HepG2 (cell line): ENCODE measurements around the gene UBFD1. TPM values are rescaled to one million over a fixed set of nuclear protein-coding genes. Genes with fewer than 3 reads are reported as not detected.
"Not testable (repeated sequence)": the region's sequence is repeated elsewhere in the genome, so short reads cannot be mapped to it uniquely, and the experiment has no call there.

Source experiments
- ATAC-seq: fragments of 200-7000 bp; cut with Tn5 transposase; 3 replicates; pipeline ENCODE4 v1.9.1; 2020; ENCODE audit warnings: mild to moderate bottlenecking, moderate library complexity
- BruUV-seq: library from RNA; stranded (reverse); fragments of 400-500 nt; replicated peaks from 2 replicates; lab custom pipeline; 2021; lab: Mats Ljungman, UMichigan
- CTCF ChIA-PET: fragments of 300-600 bp; formaldehyde crosslinking; extraction: SDS; loops from one replicate; lab custom pipeline; 2021; ENCODE audit warnings: low total read pairs, inconsistent platforms, low intra/inter-chr PET ratio; lab: Yijun Ruan, JAX
- POLR2A ChIA-PET: fragments of 350-600 bp; sonication (Branson Sonifier 250); formaldehyde crosslinking; loops from one replicate; lab custom pipeline; 2020; ENCODE audit warnings: antibody characterized with exemption, inconsistent platforms; lab: Yijun Ruan, JAX
- DNase-seq: peaks from one replicate; pipeline ENCODE4 v3.0.0-alpha.2; 2015; ENCODE audit warnings: low spot score
- FAIRE-seq: peaks from 3 replicates; lab custom pipeline; 2011; peaks lifted over from hg19 to GRCh38; lab: Jason Lieb, UNC
- H2AFZ ChIP-seq: one replicate; pipeline ENCODE4 v1.6.1; 2011; ENCODE audit warnings: low read length, inconsistent platforms
- H3K27ac ChIP-seq: fragments of 300-600 bp; 3 replicates; pipeline ENCODE4 v1.8.0; 2011; ENCODE audit warnings: mixed run types, mild to moderate bottlenecking, mixed read lengths, low read length, inconsistent platforms; ENCODE audit not compliant: insufficient read depth; ENCODE audit errors: extremely low read length
- H3K27me3 ChIP-seq, 2 experiments: fragments of 200-600 bp in 1 of 2; 2 replicates in 1 of 2; 3 replicates in 1 of 2; pipeline versions ENCODE4 v1.6.0 to v1.8.0; 2011; ENCODE audit warnings: low read length in 2 of 2, mild to moderate bottlenecking in 2 of 2, moderate library complexity in 2 of 2, inconsistent platforms in 1 of 2; ENCODE audit not compliant: insufficient read depth in 2 of 2, control insufficient read depth in 1 of 2
- H3K36me3 ChIP-seq, 2 experiments: fragments of 200-600 bp in 1 of 2; replicated peaks in 1 of 2; 2 replicates in 1 of 2; 3 replicates in 1 of 2; pipeline versions ENCODE4 v1.5.1 to v1.8.0; 2011; ENCODE audit warnings: low read length in 2 of 2, inconsistent platforms in 1 of 2; ENCODE audit not compliant: insufficient read depth in 2 of 2, control insufficient read depth in 1 of 2
- H3K4me1 ChIP-seq: 2 replicates; pipeline ENCODE4 v1.5.1; 2012; ENCODE audit warnings: low read length, inconsistent platforms; ENCODE audit not compliant: insufficient read depth
- H3K4me2 ChIP-seq: 2 replicates; pipeline ENCODE4 v1.6.0; 2011; ENCODE audit warnings: low read depth, low read length, inconsistent platforms
- H3K4me3 ChIP-seq, 3 experiments: fragments of 200-600 bp in 1 of 3; sonication (generic), shearing (Covaris generic) in 1 of 3; replicated peaks in 1 of 3; 2 replicates each; pipeline ENCODE4 v1.5.1; 2011 to 2016; ENCODE audit warnings: low read length in 3 of 3, inconsistent platforms in 2 of 3, low read depth in 2 of 3, mild to moderate bottlenecking in 2 of 3, control low read depth in 1 of 3, mixed read lengths in 1 of 3; ENCODE audit not compliant: insufficient read depth in 1 of 3
- H3K79me2 ChIP-seq: one replicate; pipeline ENCODE4 v1.6.1; 2011; ENCODE audit warnings: low read length, inconsistent platforms; ENCODE audit not compliant: insufficient read depth
- H3K9ac ChIP-seq: 2 replicates; pipeline ENCODE4 v1.6.0; 2011; ENCODE audit warnings: mild to moderate bottlenecking, low read depth, low read length, inconsistent platforms; ENCODE audit not compliant: insufficient read depth
- H3K9me3 ChIP-seq: 2 replicates; pipeline ENCODE4 v1.5.1; 2012; ENCODE audit warnings: mild to moderate bottlenecking, low read length
- H4K20me1 ChIP-seq: 2 replicates; pipeline ENCODE4 v1.6.0; 2011; ENCODE audit warnings: inconsistent platforms, mild to moderate bottlenecking, low read length, moderate library complexity; ENCODE audit not compliant: insufficient read depth
- AHR ChIP-seq: IDR thresholded peaks from 2 replicates; pipeline ENCODE4 v1.6.1; 2018; ENCODE audit warnings: missing genetic modification reagents, missing compliant biosample characterization
- FOXA1 ChIP-seq, 2 experiments: fragments of 450-650 bp in 1 of 2; sonication (generic) in 1 of 2; formaldehyde crosslinking in 1 of 2; IDR thresholded peaks; 2 replicates each; pipeline versions ENCODE4 v1.4.0 to v1.6.1; 2016 to 2020; ENCODE audit warnings: missing genetic modification reagents in 1 of 2
- FOXC1 ChIP-seq: sonication (generic); formaldehyde crosslinking; IDR thresholded peaks from 2 replicates; pipeline ENCODE4 v1.8.0; 2022; ENCODE audit warnings: mild to moderate bottlenecking, missing genetic modification reagents, borderline replicate concordance
- MAFG ChIP-seq: sonication (generic); formaldehyde crosslinking; IDR thresholded peaks from 2 replicates; pipeline ENCODE4 v1.5.1; 2020; ENCODE audit warnings: mild to moderate bottlenecking, missing genetic modification reagents
- SATB2 ChIP-seq: sonication (generic); formaldehyde crosslinking; IDR thresholded peaks from 2 replicates; pipeline ENCODE4 v1.5.0; 2020; ENCODE audit warnings: missing genetic modification reagents
- ZNF121 ChIP-seq: sonication (generic); formaldehyde crosslinking; IDR thresholded peaks from 2 replicates; pipeline ENCODE4 v1.5.0; 2020; ENCODE audit warnings: mild to moderate bottlenecking, missing genetic modification reagents
- ZNF232 ChIP-seq: sonication (generic); formaldehyde crosslinking; IDR thresholded peaks from 2 replicates; pipeline ENCODE4 v1.4.0; 2020; ENCODE audit warnings: missing genetic modification reagents, borderline replicate concordance
- ZNF451 ChIP-seq: sonication (generic); formaldehyde crosslinking; IDR thresholded peaks from 2 replicates; pipeline ENCODE4 v1.5.0; 2020; ENCODE audit warnings: mild to moderate bottlenecking, missing genetic modification reagents
- ZNF563 ChIP-seq: sonication (generic); formaldehyde crosslinking; IDR thresholded peaks from 2 replicates; pipeline ENCODE4 v1.8.0; 2022; ENCODE audit warnings: mild to moderate bottlenecking, moderate library complexity, missing genetic modification reagents
- ZNF709 ChIP-seq: sonication (generic); formaldehyde crosslinking; IDR thresholded peaks from 2 replicates; pipeline ENCODE4 v1.5.0; 2020; ENCODE audit warnings: mild to moderate bottlenecking, missing genetic modification reagents
- WGBS: methylation state at CpG from one replicate; pipeline ENCODE4 v1.1.6; 2017; ENCODE audit warnings: low lambda C conversion rate; 5-methylcytosine and 5-hydroxymethylcytosine counted together
- in situ Hi-C: cut with HindIII; loops from 2 replicates; pipeline ENCODE4 v1.10.0; 2017; ENCODE audit warnings: low pct_unique_long_range_greater_than_20kb; ENCODE audit not compliant: extremely low pct_ligation_motif_present
- intact Hi-C: fragments of 100-400 bp; cut with micrococcal nuclease; formaldehyde crosslinking; loops from one replicate; pipeline ENCODE4 v1.10.0; 2022; ENCODE audit not compliant: unreplicated experiment
- polyA plus RNA-seq, 8 experiments: library from polyadenylated mRNA; depleted of rRNA in 3 of 8; stranded (reverse) in 7 of 8; unstranded in 1 of 8; fragments of >200 nt; fragmentation: Illumina TruSeq in 4 of 8; extraction: Trizol in 4 of 8; gene quantifications; 2 replicates each; pipeline versions ENCODE4 v1.2.1 to v1.2.3, GENCODE V29; 2011 to 2016; ENCODE audit warnings: low read depth in 4 of 8, missing spikeins in 1 of 8, mixed read lengths in 1 of 8; ENCODE audit not compliant: insufficient read depth in 1 of 8
- total RNA-seq, 5 experiments: library from RNA; depleted of rRNA; stranded (reverse); fragments of >200 nt; fragmentation: Illumina TruSeq; extraction: Trizol; gene quantifications; 2 replicates each; pipeline ENCODE4 v1.2.3, GENCODE V29; 2016; ENCODE audit warnings: low read depth in 1 of 5
- TF ChIP-seq, protein P1 (sequence below): sonication (generic); formaldehyde crosslinking; IDR thresholded peaks from 2 replicates; pipeline ENCODE4 v1.5.1; 2020; ENCODE audit warnings: missing genetic modification reagents, mild to moderate bottlenecking, borderline replicate concordance
- TF ChIP-seq, protein P2 (sequence below): sonication (generic); formaldehyde crosslinking; IDR thresholded peaks from 2 replicates; pipeline ENCODE4 v1.4.0; 2020; ENCODE audit warnings: missing genetic modification reagents

The UBFD1 gene
- total and polyA plus RNA-seq, 2 of the 13 experiments (the other 11 are each of a cell fraction or from before 2014, with no cell fraction given) = 100 to 111 TPM

DNA sequence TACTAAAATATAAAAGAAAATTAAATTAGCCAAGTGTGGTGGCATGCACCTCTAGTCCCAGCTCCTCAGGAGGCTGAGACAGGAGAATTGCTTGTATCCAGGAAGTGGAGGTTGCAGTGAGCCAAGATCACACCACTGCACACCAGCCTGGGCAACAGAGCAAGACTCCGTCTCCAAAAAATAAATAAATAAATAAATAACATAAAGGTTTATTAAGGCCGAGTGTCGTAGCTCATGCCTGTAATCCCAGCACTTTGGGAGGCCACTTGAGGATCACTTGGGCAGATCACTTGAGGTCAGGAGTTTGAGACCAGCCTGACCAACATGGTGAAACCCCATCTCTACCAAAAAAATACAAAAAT, 16.7 kb upstream of the UBFD1 start:
- in situ Hi-C loops = not testable (repeated sequence)

More for the DNA sequence above, 16.7 kb upstream of the UBFD1 start:
- H2AFZ ChIP-seq; ATAC-seq; H3K27me3 ChIP-seq; DNase-seq; H3K79me2 ChIP-seq; H3K4me3 ChIP-seq; FAIRE-seq; H4K20me1 ChIP-seq; BruUV-seq; H3K9me3 ChIP-seq; TF ChIP-seq FOXA1 (CRISPR knock-in tag; IDR thresholded peaks at IDR 0.05): not testable (repeated sequence)
- Histone ChIP-seq H3K27ac (peak overlapping the region; percentile 91), H3K4me2 (peak overlapping the region; percentile 37; the same call in 1 of the 2 replicates), H3K4me1 (peaks cover 47% of the 10 kb centered on the region), H3K36me3 (peaks cover 32 to 56% of the 10 kb centered on the region in 2 experiments), H3K9ac (peak overlapping the region; percentile 38; the same call in 1 of the 2 replicates)
- 0 out of 2 replicates have a peak, but pooled peaks have one; percentile 59 for TF ChIP-seq SATB2 (CRISPR knock-in tag)
- TF ChIP-seq FOXA1 (IDR thresholded peaks at IDR 0.05) = 0 out of 2 replicates have a peak, but pooled peaks have one; percentile 9
- peak; percentile 88 for TF ChIP-seq ZNF121
- TF ChIP-seq ZNF709 (CRISPR knock-in tag) = 0 out of 2 replicates have a peak, but pooled peaks have one; percentile 28
- TF ChIP-seq FOXC1 = 0 out of 2 replicates have a peak, but pooled peaks have one; percentile 4
- TF ChIP-seq ZNF451 (CRISPR knock-in tag) = peak; percentile 16; the same call in 1 of the 2 replicates
- 0 out of 2 replicates have a peak, but pooled peaks have one; percentile 14 for TF ChIP-seq AHR (CRISPR knock-in tag)
- TF ChIP-seq, protein P1, sequence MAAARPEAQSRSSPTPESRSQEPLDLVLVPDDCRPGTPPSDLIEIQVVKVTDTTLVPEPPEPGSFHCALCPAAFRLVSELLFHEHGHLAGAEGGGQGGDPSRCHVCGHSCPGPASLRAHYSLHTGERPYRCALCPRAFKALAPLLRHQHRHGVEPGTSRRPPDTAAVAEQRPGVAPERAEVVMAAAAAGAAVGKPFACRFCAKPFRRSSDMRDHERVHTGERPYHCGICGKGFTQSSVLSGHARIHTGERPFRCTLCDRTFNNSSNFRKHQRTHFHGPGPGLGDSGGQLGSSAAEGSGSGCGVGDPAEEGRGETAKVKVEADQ (CRISPR knock-in tag) = 0 out of 2 replicates have a peak, but pooled peaks have one; percentile 4
- 0 out of 2 replicates have a peak, but pooled peaks have one; percentile 39 for TF ChIP-seq ZNF232
- TF ChIP-seq ZNF563 = 0 out of 2 replicates have a peak, but pooled peaks have one; percentile 38
- TF ChIP-seq MAFG (CRISPR knock-in tag) = 0 out of 2 replicates have a peak, but pooled peaks have one; percentile 29
- TF ChIP-seq, protein P2, sequence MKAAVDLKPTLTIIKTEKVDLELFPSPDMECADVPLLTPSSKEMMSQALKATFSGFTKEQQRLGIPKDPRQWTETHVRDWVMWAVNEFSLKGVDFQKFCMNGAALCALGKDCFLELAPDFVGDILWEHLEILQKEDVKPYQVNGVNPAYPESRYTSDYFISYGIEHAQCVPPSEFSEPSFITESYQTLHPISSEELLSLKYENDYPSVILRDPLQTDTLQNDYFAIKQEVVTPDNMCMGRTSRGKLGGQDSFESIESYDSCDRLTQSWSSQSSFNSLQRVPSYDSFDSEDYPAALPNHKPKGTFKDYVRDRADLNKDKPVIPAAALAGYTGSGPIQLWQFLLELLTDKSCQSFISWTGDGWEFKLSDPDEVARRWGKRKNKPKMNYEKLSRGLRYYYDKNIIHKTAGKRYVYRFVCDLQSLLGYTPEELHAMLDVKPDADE (CRISPR knock-in tag) = 0 out of 2 replicates have a peak, but pooled peaks have one; percentile 69
- 96% methylated on average over 3 of the region's 3 CpGs for WGBS
- intact Hi-C loops = loop anchor here (2.0 kb wide), 2 partner anchors 16 to 32 kb away; partner anchors contain the start of genes EARS2 and UBFD1
- CTCF ChIA-PET = interaction anchor here (2.0 kb wide), 1 partner anchor 16 kb away, joined by 8 read pairs; the partner anchor contains the start of genes EARS2 and UBFD1
- POLR2A ChIA-PET = interaction anchor here (1.0 to 5.5 kb wide), 14 partner anchors 8 to 100 kb away, joined by 3 to 96 read pairs (median 12); partner anchors contain the start of genes DCTN5, EARS2, GGA2 and NDUFAB1
